Endometrial microvascular endothelial cells (primary cell): ENCODE measurements around the gene ARPC1A. TPM values are rescaled to one million over a fixed set of nuclear protein-coding genes. Genes with fewer than 3 reads are reported as not detected.
"Not testable (repeated sequence)": the region's sequence is repeated elsewhere in the genome, so short reads cannot be mapped to it uniquely, and the experiment has no call there.

Source experiments
- in situ Hi-C: cut with HindIII; loops from 2 replicates; pipeline ENCODE4 v1.10.0; 2017; ENCODE audit warnings: low sequenced_read_pairs, low pct_unique_long_range_greater_than_20kb; ENCODE audit errors: inconsistent ontology term
- total RNA-seq: library from RNA; depleted of rRNA; stranded (reverse); fragments of >200 nt; gene quantifications from one replicate; pipeline ENCODE4 v1.2.3, GENCODE V29; 2015; ENCODE audit errors: inconsistent ontology term

ARPC1A gene
- total RNA-seq, 1 donor from 2014 or later = 255 TPM

GRCh38 chr7:99313204-99313573 lies 12.5 kb upstream of the ARPC1A start:
- in situ Hi-C loops = no loop called here

DNA sequence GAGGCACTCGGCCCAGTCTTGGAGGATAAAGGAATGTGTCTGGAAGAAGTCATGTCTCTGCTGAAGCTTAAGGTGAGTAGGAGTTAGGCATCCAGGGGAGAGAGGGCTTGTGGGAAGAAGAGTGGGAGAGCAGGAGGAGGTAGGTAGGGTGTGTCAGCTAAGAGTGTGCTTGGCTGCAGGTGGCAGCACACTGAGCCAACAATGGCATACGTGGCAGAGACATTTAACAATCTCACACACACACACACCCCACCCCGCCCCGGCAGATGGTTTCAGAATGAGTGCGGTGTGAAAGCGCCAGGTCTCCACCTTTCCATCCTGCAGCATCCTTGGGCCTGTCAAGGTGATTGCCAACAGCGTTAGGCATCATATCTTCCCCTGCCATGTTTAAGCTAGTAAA lies 11.2 kb upstream of the ARPC1A start:
- in situ Hi-C loops = no loop called here

GRCh38 chr7:99320371-99320770 lies 5.3 kb upstream of the ARPC1A start:
- in situ Hi-C loops = no loop called here

DNA sequence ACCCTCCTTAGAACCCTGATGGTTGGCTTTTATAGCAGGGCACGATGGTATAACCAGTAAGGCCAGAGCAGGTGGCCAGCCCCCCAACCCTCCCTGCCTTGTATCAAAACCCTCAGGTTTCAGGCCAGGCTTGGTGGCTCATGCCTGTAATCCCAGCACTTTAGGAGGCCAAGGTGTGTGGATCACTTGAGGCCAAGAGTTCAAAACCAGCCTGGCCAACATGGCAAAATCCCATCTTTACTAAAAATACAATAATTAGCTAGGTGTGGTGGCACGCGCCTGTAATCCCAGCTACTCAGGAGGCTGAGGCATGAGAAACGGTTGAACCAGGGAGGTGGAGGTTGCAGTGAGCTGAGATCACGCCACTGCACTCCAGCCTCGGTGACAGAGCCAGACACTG lies 3.0 kb upstream of the ARPC1A start:
- in situ Hi-C loops = not testable (repeated sequence)

- in situ Hi-C loops = no loop called here
These were observed 1.1 kb upstream of the ARPC1A start for GRCh38 chr7:99324559-99324958.

DNA sequence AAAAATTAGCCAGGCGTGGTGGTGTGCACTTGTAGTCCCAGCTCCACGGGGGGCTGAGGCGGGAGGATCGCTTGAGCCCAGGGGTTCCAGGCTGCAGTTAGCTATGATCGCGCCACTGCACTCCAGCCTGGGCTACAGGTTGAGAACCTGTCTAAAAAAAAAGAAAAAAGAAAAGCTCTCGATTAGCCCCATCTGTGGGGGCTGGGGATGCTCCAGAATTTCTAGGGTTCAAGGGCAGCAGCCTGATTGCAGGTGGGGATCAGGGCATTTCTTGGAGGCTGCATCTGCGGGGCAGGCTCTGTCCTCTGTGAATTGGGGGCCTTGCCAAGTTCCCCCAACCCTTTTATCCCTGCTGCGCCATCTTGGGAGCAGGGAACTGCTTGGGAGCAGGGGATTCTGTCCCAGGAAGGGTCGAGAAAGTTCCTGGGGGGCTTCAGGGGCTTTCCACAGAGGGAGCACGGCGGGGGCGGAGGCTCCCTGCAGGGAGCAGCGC lies 651 bp upstream of the ARPC1A start:
- in situ Hi-C loops = no loop called here

GRCh38 chr7:99326408-99326782 lies 697 bp downstream of the ARPC1A start:
- in situ Hi-C loops = no loop called here

DNA sequence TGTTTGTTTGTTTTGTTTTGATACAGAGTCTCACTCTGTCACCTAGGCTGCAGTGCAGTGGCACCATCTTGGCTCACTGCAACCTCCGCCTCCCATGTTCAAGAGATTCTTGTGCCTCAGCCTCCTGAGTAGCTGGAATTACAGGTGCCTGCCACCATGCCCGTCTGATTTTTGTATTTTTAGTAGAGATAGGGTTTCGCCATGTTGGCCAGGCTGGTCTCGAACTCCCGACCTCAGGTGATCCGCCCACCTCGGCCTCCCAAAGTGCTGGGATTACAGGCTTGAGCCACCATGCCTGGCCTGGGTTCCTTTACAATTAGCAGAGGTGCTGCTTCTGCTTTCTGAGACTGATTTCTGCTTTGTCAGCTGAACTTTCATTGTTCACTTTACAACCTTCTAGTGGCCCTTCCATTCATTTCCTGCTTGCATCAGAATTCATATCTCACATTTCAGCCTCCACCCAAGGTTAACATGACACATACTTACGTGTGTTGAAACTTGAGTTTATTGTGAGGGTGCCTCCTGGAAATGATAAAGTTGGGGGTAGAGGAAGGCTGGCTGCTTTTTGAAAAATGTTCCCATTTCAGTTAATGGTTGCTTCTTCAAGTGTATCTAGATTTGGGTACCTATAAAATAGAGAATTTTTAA lies 4.7 kb downstream of the ARPC1A start:
- in situ Hi-C loops = not testable (repeated sequence)

GRCh38 chr7:99331002-99331401 lies 5.3 kb downstream of the ARPC1A start:
- in situ Hi-C loops = no loop called here

DNA sequence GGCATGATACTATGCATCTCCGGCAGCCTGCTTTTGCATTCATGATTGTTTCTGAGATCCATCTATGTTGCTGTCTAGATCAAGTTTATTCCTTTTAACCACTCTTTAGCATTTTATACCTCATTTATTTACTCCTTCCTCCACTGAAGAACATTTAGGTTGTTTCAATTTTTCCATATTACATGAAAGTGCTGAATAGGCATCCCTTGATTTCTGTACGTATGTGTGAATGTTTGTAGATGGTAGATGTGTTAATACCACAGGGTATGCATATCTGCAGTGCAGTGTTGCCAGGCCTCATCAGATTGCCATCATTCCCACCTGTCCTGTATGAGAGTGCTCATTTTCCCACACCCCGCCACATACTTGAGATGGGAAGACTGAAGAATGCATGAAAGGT lies 13.9 kb downstream of the ARPC1A start:
- in situ Hi-C loops = no loop called here

DNA sequence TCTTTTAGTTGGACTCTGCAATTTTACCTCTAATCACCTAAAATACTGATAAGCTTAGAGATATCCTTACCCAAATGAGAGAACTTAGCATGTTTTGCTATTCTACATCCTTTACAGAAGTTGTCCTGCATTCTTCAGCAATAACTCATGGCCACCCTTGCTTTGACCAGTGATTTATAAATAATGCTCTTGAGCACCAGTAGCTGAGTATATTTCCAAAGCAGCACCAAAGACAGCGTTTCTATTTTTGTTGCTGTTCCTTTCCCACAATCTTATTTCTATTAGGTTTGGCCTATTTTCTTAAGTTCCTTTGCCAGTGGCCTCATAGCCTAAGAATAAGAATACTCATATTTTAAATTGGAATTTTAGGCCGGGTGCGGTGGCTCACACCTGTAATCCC lies 15.0 kb downstream of the ARPC1A start:
- in situ Hi-C loops = no loop called here

DNA sequence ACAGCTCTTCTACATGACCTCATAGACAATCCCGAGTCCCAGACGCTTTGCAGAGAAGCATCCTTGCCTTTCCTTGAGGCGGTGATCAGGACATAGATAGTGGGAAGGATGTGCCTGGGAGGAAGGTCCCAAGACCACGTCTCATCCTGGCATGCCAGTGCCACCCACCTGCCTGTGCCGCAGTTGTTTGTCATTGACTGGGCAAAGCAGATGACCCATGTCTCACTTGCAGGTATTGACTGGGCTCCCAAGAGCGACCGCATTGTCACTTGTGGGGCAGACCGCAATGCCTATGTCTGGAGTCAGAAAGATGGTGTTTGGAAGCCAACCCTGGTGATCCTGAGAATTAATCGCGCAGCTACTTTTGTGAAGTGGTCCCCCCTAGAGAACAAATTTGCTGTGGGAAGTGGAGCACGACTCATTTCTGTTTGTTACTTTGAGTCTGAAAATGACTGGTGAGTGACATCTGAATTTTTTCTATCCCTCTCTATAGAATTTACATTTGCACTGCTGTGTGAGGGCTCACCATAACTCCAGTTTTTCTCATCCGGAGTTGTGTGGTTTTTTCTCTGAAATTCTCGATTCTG lies 18.5 kb downstream of the ARPC1A start:
- in situ Hi-C loops = no loop called here

GRCh38 chr7:99350641-99351040 lies 24.9 kb downstream of the ARPC1A start:
- in situ Hi-C loops = not testable (repeated sequence)

DNA sequence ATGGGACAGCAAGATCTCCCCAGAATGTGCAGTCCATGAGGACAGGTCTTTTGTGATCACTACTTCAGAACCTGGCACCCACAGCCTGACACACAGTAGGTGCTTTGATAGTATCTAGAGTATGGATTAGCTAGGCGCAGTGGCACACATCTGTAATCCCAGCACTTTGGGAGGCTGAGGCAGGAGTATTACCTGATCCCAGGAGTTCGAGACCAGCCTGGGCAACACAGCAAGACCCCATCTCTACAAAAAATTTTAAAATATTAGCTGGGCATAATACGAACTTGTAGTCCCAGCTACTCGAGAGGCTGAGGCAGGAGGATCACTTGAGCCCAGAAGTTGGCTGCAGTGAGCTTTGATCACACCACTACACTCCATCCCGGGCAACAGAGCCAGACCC lies 26.5 kb downstream of the ARPC1A start:
- in situ Hi-C loops = no loop called here

GRCh38 chr7:99355098-99355497 lies 29.4 kb downstream of the ARPC1A start:
- in situ Hi-C loops = no loop called here

DNA sequence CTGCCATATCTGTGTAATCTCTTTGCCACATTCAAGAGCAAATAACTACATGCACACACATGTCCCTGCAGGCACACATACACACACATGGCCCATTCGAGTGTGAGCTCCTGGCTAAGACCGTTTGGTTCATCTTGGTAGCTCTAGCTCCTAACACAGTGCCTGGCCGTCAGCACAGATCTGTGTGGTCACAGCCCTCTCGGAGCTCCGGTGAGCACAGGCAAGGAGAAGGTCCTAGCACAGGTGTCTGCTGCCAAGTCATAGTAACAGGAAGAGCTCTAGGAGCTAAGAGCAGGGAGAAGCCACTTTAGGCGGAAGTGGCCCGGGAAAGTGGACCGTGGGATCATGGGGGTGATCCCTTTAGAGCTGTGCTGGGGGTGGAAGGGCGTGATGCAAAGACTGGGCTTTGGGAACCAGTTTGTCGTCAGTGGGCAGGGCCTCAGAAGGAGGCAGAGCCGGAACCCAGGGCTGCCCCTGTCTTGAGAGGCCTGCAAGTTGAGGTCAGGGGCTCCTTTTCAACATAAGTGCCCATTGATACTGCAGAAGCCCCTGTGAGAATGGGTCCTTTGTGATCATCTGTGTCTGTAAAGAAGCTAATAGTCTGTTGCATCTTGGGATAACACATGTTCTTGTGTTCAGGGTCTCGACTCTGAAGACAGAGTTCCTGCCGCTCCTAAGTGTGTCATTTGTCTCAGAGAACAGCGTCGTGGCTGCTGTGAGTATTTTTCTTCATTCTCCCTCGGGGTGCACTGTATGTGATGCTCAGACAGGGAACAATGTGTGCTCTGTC lies 32.2 kb downstream of the ARPC1A start:
- in situ Hi-C loops = no loop called here

- in situ Hi-C loops = not testable (repeated sequence)
These were observed 32.8 kb downstream of the ARPC1A start for GRCh38 chr7:99358521-99358920.

- in situ Hi-C loops = no loop called here
These were observed 33.9 kb downstream of the ARPC1A start for GRCh38 chr7:99359465-99360154.

DNA sequence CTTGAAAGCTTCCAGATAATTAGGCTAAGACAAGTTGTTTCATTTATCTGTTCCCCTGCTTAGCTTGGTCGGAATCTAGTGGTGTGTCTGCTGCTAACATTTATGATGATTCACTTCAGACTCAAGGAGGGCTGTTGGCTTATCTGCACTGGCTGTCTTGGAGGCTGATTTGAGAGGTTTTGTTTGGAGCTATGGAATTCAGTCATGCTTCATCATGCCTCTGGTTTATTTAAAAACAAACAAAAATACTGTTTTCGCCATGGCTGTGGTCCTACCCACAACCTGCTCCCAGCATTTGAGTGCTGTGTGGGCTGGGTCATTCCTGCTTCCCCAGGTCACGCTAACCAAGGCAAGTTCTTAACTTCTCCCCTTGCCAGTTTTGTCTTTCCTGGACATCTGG lies 37.1 kb downstream of the ARPC1A start:
- in situ Hi-C loops = no loop called here

- in situ Hi-C loops = no loop called here
These were observed 37.6 kb downstream of the ARPC1A start for GRCh38 chr7:99363286-99363685.
